ENCODE data around the gene ZCCHC14.
"Not testable (repeated sequence)": the region's sequence is repeated elsewhere in the genome, so short reads cannot be mapped to it uniquely, and the experiment has no call there.

Gene ZCCHC14

DNA sequence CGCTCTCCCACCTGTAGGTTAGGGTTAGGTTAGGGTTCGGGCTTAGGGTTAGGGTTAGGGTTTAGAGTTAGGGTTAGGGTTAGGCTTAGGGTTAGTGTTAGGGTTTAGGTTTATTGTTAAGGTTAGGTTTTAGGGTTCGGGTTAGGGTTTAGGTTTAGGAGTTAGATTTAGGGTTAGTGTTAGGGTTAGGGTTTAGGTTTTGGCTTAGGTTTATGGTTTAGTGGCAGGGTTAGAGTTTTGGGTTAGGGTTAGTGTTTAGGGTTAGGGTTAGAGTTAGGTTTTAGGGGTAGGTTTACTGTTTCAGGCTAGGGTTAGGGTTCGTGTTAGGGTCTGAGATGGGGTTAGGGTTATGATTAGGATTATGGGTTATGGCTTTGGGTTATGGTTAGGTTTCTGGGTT, 31.6 kb upstream of the ZCCHC14 start:
- no peak for DNase-seq (ENCODE audit: low read depth)

DNA sequence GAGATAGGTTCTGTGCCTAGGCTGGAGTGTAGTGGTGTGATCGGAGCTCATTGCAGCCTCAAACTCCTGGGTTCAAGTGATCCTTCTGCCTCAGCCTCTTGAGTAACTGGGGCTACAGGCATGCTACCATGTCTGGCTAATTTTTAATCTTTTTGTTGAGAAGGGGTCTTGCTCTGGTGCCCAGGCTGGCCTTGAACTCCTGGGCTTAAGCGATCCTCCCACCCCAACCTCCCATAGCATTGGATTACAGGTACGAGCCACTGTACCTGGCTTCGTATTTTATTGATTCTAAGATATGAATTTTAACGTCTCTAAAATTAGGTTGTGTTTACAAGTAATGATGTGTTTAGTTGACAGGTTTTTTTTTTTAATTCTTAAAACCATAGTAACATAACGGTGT, 30.8 kb upstream of the ZCCHC14 start:
- not testable (repeated sequence) for DNase-seq (ENCODE audit: low read depth)

DNA sequence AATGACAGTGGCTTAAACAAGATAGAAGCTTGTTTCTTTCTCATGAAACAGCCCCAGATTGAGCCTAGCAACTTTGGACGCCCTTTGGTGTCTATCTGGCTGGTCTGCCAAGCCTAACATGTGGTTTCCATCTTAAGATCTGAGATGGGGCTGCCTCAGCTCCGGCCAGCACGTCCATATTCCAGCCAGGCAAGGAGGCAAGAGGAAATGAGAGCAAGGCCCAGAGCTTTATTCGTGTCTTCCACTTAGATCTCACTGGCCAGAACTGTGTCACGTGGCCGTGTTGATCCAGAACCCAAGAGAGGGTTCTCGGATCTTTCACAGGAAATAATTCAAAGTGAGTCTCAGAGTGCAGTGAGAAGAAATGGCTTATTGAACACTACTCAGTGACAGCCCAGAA, 28.9 kb upstream of the ZCCHC14 start:
- DNase-seq (ENCODE audit: low read depth), result not testable (repeated sequence)

DNA sequence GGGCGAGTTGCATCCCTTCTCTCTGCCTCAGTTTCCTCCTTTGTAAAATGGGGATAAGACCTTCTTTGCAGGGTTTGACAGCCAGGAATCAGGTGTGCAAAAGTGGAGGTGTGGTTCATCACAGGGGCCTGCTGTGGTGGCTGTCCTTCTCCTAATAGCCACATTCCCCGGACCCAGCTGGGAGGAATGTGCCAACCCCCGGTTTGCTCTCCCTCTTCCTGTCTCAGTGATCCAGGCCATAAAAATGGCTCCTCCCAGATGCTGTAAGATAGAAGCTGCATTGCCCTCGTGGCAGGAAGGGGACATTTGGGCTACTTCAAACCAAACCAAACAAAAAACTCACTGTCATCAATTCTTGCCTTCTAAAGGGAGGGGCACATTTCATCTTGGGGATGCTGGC, 26.3 kb upstream of the ZCCHC14 start:
- not testable (repeated sequence) for DNase-seq (ENCODE audit: low read depth)

DNA sequence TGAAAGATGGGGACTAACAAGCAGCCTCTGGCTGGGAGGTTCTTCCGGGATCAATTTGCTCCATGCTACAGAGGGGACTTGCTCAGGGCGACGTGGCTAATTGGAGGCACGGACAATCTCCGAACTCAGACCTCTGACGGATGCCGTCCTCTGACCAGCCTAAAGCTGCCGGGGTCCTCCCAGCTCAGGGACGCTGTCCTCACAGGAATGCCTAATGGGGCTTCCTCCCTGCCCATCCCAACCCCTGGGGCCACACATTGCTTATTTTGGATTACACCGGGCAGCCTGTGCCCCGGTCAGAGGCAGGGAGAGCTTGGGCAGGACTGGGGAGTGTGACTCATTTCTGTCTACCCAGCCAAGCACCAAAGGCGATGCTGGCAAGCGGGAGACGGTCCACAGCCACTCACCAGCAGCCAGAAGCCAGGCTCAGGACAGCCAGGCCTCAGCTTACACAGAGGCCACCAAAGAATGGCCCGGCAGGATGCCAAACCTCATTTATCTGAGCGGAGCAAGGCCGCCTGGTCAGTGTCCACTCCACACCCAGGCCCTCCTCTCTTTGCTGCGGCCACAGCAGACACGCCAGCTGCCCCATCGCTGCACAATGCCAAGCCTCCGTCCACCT, 25.7 kb upstream of the ZCCHC14 start:
- not testable (repeated sequence) for DNase-seq (ENCODE audit: low read depth)

DNA sequence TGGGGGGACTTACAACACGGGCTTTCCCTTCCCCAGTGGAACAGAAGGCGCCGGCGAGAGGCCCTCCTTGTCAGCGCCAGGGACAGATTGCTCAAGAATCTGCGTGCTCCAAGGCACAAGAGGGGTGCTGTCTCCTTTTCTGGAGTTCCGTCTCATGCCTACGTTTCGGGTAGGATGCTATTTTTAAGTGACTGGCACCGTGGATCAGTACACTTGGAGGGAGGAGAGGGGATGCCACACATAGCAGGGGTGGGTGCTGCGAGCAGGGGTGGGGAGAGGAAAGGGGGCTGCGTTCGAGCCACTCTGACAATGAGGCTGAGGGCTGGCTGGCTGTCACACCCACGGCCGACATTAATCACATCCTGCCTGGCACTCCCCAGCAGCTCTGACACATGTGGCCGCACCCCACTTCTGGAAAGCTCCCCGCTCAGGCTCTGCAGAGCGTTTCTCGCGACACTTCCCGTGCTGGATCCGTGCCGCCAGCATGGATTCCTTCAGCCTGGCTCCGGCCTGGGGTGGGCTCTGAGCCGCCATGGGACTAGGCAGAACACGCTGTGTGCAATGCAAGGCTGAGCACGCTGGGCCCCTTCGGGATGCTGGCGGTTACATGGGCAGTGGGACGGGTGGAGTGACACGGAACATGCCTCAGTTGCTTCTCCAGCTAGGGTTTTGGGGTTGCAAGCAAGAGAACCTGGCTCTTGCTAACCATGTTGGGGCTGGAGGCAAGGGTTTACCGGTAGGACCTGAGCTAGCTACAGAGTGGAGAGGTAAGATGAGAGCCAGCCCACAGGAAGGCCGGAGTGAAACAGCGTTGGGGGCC, 25.0 kb upstream of the ZCCHC14 start:
- not testable (repeated sequence) for DNase-seq (ENCODE audit: low read depth)

DNA sequence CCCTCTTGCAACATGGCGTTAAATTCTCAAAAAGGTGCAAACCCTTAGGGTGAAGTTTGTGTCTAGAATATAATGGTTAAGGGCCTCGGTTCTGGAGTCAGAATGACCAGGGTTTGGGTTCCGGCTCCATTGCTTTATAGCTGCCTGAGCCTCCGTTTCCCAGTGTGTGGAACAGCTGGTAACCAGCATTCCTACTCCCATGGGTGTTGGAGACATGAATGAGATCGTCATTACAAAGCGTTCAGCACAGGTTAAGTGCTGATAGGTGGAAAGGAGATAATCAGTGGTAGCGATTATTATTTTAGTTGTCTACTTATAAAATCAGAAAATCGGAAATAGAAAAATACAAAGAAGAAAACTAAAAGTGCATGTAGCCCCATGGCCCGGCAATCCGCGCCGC, 23.5 kb upstream of the ZCCHC14 start:
- no peak for DNase-seq (ENCODE audit: low read depth)

DNA sequence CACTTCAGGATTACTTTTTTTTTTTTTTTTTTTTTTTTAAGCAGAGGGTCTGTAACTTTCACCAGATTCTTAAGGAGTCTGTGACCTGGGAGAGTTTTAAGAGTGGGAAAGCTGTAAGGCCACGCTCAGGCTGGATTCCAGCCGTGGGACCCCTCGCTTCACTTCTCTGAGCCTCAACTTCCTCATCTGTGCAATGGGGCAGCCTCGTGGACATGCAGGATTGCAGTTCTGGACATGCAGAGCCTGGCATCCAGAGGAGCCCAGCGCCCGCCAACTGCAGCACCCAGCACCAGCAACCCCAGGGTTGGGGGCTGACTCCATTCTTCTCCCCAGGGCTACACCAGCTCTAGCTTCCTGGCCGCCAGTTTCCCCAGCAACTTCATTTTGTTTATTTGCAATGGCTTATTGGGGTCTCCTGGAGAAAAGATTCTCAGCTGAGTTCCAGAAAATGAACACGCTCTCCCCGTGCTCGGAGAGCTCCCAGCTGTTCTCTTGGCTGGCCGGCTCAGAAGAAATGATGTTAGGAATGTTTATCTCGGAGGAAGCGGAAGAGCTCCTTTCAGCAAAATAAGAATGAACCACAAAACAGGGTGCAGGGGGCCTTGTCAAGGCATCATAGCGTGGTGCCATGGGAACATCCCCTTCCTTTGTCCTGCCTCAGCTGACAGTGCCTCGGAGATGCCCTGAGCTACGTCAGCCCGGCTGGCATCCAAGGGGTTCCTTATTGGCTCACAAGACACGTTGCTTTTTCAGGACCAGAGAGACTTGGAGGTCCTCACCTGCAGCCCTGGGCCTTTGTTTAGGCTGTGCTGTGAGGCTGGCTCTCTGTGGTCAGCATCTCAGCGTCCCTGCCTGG, 22.9 kb upstream of the ZCCHC14 start:
- DNase-seq (ENCODE audit: low read depth), result no peak

DNA sequence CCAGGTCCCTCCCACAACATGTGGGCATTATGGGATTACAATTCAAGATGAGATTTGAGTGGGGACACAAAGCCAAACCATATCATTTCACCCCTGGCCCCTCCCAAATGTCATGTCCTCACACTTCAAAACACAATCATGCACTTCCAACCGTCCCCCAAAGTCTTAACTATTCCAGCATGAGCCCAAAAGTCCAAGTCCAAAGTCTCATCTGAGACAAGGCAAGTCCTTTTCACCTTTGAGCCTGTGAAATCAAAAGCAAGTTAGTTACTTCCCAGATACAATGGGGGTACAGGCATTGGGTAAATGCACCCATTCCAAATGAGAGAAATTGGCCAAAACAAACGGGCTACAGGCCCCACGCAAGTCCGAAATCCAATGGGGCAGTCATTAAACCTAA, 17.0 kb upstream of the ZCCHC14 start:
- not testable (repeated sequence) for DNase-seq (ENCODE audit: low read depth)

DNA sequence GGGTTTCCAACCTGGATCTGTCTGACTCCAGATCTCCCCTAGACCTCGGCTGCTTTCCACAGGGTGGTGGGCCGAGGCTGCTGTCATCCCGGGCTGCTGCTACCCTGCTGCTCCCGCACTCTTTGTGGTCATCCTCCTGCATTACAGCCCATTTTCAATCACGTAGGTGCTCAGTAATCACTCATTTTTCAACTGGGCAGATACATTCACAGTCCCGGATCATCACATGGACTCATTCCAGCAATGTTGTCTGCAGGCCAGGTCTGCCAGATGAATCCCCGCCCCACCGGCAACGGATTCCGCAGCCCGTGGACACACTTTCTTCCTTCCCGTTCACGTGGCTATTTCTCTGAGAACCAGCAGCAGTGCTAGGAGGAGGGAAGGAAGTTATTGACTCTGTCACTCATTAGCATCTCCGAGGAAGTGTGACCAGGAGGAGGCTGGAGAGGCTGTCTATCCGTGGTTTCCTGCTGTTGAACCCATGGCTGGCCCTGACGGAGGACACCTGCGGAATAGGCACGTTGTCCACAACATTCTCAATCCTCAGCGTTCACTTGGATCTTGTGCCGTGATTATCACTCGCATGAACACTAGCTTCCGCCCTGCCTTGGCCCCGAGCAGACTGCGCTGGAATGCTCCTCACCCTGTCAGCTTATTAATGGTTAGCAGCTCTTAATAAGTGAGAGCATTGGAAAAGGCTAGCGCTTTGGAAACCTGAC, 14.7 kb upstream of the ZCCHC14 start:
- no peak for DNase-seq (ENCODE audit: low read depth)

DNA sequence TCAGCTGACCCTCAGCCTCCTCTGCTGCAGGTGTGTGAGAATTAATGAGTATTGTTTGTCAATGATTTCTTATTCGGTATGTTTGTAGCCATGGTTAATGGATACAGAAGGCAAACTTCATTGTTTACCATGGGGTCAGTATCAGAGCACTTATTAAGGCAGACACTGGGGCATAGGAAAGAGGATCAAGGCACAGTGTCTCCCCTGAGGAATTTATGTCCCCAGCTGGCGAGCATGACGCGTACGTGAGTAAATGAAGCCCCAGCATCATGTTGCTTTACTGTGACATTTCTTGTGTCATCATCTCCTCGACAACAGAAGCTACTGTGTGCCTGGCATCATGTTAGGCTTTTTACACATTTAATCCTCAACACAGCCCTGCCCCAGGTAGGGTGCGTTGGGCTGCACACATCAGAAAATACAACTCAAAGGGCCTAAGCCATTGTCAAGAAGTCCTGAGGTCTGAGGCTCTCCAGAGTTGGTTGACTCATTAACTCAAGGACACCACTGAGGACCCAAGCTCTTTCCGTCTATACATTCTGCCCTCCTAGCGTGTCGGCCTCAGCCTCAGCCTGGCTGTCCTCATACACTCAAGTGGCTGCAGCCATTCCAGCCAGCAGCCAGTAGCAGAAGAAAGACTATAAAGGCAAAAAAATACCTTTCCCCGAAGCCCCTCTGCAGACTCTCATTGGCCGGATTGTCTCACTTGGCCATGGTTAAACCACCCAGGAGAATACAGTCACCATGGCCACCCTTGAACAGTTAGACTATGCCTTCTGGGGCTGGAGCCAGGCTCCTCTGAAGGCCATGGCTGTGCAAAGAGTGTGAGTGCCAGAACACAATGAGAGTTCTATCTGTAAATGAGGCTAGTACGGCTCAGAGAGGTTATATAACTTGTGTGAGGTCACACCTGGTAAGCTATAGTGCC, 13.9 kb upstream of the ZCCHC14 start:
- no peak for DNase-seq (ENCODE audit: low read depth)

DNA sequence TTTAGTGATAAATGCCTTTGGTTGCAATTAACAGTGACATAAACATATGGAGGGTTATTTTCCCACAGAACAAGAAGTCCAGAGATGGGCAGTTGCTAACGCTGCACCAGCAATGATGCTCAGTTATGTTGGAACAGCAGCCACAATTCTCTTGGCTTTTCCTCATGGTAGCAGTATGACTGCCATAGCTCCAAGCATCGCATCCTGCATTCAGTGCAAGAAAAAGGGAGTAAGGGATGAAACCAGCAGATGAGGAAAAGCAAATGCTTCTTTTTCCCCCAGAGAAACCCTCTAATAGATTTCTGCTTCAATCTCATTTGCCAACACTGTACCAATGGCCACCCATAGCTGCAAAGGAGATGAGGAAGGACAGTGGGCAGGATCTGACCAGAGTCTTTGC, 13.0 kb upstream of the ZCCHC14 start:
- DNase-seq (ENCODE audit: low read depth), result no peak

DNA sequence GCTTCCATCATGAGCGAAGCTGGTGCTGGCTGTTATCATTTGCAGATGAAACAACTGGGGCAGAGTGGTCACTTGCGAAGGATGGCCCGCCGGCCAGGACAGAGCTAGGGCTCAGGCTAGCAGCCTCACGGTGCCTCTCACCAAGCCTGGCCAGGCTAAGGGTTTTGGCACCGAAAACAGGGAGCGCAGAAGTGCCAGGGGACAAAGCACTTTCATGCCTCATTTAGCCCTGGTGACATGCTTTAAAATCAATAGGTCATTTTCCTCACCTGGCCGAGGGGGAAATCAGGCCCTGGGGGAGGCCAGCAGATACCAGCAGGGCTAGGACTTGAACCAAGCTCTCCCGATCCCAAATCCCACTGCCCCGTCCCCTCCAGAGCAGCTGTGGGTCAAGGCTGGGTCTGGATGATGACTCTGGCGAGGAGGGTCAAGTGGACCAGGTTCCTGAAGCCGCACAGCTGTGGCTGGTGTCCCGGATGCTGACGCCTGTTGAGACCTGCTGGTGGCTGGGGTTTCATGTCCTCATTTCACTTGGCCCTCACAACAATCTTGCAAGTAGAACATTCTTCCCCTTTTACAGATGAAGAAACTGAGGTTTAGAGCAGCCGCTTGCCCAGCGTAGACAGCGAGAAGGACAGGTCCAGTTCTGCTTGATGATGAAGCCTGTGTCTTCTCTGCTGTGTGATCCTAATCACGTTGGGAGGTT, 10.6 kb upstream of the ZCCHC14 start:
- DNase-seq (ENCODE audit: low read depth), result not testable (repeated sequence)

DNA sequence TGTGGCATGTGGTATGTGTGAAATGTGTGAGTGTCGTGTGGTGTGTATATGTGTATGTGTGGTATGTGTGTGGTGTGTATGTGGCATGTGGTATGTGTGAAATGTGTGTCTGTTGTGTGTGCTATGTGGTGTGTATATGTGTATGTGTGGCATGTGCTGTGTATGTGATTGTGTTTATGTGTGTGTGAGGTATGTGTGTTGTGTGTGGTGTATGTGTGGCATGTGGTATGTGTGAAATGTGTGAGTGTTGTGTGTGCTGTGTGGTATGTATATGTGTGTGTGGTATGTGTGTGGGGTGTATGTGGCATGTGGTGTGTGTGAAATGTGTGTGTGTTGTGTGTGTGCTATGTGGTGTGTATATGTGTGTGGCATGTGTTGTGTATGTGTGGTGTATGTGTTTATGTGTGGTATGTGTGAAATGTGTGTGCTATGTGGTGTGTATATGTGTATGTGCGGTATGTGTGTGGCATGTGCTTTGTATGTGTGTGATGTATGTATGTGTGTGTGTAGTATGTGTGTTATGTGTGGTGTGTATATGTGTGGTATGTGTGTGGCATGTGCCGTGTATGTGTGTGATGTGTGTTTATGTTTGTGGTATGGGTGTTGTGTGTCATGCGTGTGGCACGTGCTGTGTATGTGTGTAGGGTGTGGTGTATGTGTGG, 9.6 kb upstream of the ZCCHC14 start:
- no peak for DNase-seq (ENCODE audit: low read depth)

DNA sequence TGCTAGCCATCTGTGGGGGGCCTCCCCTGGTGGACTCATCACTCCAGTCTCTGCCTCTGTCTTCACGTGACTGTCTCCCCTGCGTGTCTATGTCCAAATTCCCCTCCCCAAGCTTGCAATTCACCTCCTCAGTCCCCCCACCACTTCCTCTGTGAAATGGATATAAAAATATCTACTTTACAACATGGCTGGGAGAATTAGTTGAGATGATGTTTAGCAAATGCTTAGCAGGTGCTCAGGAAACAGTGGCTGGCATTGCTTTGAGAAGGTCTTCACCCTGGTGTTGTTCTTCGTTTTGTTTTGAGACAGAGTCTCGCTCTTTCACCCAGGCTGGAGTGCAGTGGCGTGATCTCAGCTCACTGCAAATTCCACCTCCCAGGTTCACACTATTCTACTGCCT, 8.3 kb upstream of the ZCCHC14 start:
- no peak for DNase-seq (ENCODE audit: low read depth)

DNA sequence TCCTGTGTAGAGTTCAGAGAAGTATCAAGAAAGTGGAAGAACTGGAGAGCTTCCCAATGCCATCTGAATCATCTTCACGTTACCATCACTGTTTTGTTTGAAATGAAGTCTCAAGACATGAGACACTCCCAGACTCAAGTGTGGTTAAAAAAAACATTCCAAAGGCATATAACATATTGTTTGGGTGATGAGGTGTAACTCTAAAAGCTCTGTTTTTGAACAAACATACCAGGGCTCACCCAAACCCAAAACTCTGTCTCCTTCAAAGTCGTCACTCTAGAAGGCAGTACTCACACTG, 6.3 kb upstream of the ZCCHC14 start:
- peak; percentile 68 for DNase-seq (ENCODE audit: low read depth)

DNA sequence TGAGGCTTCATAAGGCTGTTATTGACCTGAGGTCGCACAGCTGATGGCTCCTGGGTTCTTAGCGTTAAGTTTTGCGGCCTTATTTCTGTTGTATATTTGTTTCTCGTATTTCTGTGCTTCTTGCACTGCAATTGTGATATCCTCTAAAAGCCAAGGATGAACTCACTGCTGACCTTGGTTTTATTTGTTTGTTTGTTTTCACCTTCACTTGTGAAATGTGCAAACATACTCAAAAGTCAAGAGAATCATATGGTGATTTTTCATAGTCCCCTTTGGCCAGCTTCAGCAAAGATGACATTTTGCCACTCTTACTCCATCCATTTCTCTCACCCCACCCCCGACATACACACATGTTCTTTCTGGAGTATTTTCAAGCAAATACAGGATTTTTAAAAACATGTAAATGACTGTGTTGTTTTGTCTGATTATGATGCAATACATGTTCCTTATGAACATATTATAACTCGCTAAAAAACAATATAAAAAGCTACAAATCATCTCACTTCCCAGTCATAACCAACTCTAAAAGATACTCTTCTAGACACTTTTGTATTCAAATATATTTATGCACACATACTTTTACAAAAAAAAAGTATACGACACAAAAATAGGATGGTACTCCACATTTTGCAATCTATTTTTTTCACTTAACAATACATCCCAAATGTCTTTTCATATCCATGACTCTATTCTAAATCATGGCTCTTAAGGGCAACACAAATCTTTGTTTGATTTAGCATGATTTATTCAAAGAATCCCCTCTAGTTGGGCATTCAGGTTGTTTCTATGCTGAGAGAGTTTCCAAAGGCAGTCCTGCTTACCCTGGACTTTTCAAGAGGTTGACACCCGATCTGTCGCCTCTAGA, 5.7 kb upstream of the ZCCHC14 start:
- DNase-seq (ENCODE audit: low read depth), result no peak

DNA sequence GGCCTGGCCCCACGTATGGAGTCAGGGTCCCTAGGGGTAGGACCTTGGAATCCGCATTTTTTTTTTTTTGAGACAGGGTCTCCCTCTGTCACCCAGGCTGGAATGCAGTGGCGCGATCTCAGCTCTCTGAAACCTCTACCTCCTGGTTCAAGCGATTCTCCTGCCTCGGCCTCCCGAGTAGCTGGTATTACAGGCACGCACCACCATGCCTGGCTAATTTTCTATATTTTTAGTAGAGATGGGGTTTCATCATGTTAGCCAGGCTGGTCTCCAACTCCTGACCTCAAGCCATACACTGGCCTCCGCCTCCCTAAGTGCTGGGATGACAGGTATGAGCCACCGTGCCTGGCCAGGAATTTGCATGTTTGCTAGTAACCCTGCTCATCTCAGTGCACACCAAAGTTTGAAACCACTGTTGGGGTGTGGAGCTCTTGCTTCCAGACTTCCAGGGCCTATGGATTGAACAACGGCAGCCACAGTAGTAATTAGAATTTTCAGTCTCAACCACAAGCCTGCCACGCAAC, 5.0 kb upstream of the ZCCHC14 start:
- not testable (repeated sequence) for DNase-seq (ENCODE audit: low read depth)

All from GM04503 (cell line).